Measurements from ENCODE around the gene ONECUT2.

The ONECUT2 gene

DNA sequence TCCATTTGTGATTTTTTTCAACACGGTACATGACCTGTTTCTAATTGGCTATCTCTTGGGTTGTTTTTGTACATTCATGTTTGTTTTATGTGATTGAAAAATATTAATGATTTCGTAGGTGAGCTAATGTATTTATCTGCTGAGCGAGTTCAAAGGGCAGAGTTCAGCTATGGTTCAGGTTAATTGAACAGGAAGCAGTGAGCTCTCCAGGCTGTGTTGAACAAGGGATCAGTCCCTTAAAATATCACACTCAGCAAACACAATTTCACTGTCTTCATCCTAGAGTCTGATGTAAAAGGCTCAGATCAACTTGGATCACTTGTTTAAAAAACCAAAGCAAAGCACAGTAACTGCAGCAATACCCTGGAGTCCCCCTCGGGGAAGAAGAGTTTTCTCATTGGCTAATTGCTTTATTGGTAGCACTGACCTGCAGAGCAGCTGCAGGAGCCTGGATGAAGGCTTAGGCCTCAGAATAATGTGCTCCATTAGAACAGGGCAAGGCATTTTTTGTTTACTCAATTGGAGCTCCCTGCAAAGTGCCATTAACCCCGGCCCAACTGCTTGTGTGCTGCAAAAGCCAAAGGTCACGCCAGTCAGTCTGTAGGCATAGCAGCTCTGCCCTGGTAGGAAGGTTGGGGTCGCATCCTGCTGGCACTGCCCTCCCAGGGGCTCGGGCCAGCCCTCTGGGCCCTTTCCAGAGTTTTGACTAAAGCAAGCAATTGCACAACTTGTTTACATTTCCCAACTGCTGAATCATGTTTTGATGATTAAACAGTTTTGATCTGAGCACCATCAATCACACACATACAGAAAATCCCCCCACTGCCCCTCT lies 10.5 kb downstream of the ONECUT2 start:
- Histone ChIP-seq H3K27me3 (replicated peaks in 2 of 5; ENCODE audit: control insufficient read depth in 4 of 5, insufficient read depth in 5 of 5, low read length in 4 of 5) (peaks cover 29 to 64% (median 37%) of the 10 kb centered on the region in 5 experiments), H3K27ac (ENCODE audit: insufficient read depth in 1 of 2, low read depth in 1 of 2, low read length in 2 of 2, poor library complexity in 1 of 2, severe bottlenecking in 2 of 2) (no peak overlapping the region), H3K4me3 (ENCODE audit: control insufficient read depth in 1 of 7, extremely low read depth in 1 of 7, insufficient read depth in 4 of 7, low read depth in 2 of 7, low read length in 6 of 7) (no peak overlapping the region), H3K4me1 (ENCODE audit: control extremely low read depth in 1 of 4, control insufficient read depth in 4 of 4, insufficient read depth in 4 of 4, low read length in 3 of 4) (peaks cover 0 to 11% (median 10%) of the 10 kb centered on the region in 4 experiments), H3K9me3 (ENCODE audit: control extremely low read depth in 1 of 5, control insufficient read depth in 4 of 5, insufficient read depth in 2 of 5, low read depth in 1 of 5, low read length in 4 of 5) (peaks cover 0 to 2% (median 0%) of the 10 kb centered on the region in 5 experiments), H3K36me3 (ENCODE audit: control insufficient read depth in 4 of 4, insufficient read depth in 4 of 4, low read length in 3 of 4) (no peaks in the 10 kb centered on the region)
- POLR2A ChIA-PET, result no interaction called here
- no peak for DNase-seq
- CTCF ChIA-PET, result interaction anchor here (0.9 to 1.3 kb wide), 4 partner anchors 14 to 730 kb away, joined by 3 to 4 read pairs (median 3); no protein-coding TSS in a partner anchor
- 60% methylated on average over 5 of the region's 8 CpGs for WGBS (ENCODE audit: insufficient coverage)

DNA sequence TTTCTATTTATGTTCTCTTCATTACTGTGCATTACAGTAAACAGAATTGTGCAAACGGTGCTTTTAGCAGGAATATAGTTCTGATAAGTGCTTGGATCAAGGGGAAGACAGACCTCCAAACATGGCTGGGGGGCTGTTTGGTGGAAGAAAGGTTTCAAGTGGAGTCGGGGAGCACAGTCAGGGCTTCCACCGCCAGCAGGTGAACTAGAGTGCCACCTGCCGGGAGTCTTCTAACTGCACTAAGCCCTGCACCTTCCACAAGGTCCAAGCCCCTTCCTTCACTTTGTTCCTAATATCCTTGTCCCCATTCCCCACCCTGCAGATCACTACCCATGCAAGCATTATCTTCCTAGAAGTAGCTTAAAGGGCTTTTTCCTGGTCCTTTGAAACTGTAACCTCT lies 11.1 kb downstream of the ONECUT2 start:
- Histone ChIP-seq H3K9me3 (ENCODE audit: control extremely low read depth in 1 of 5, control insufficient read depth in 4 of 5, insufficient read depth in 2 of 5, low read depth in 1 of 5, low read length in 4 of 5) (peaks cover 0 to 2% (median 0%) of the 10 kb centered on the region in 5 experiments), H3K36me3 (ENCODE audit: control insufficient read depth in 4 of 4, insufficient read depth in 4 of 4, low read length in 3 of 4) (no peaks in the 10 kb centered on the region), H3K27me3 (replicated peaks in 2 of 5; ENCODE audit: control insufficient read depth in 4 of 5, insufficient read depth in 5 of 5, low read length in 4 of 5) (peaks cover 26 to 61% (median 34%) of the 10 kb centered on the region in 5 experiments), H3K4me1 (ENCODE audit: control extremely low read depth in 1 of 4, control insufficient read depth in 4 of 4, insufficient read depth in 4 of 4, low read length in 3 of 4) (peaks cover 0 to 4% (median 4%) of the 10 kb centered on the region in 4 experiments), H3K4me3 (ENCODE audit: control insufficient read depth in 1 of 7, extremely low read depth in 1 of 7, insufficient read depth in 4 of 7, low read depth in 2 of 7, low read length in 6 of 7) (no peak overlapping the region), H3K27ac (ENCODE audit: insufficient read depth in 1 of 2, low read depth in 1 of 2, low read length in 2 of 2, poor library complexity in 1 of 2, severe bottlenecking in 2 of 2) (no peak overlapping the region)
- WGBS (ENCODE audit: insufficient coverage), result 4% methylated on average over 3 of the region's 4 CpGs
- ChIA-PET CTCF (interaction anchor here (0.9 to 1.3 kb wide), 4 partner anchors 15 to 730 kb away, joined by 3 to 4 read pairs (median 3); no protein-coding TSS in a partner anchor), POLR2A (no interaction called here)
- DNase-seq, result peak in 2 of 3 donors; percentile 40 to 55

- DNase-seq, result peak; percentile 43 to 70 (median 64)
- 5% methylated on average over 14 of the region's 14 CpGs for WGBS (ENCODE audit: insufficient coverage)
- peaks cover 21 to 57% (median 27%) of the 10 kb centered on the region in 5 experiments for H3K27me3 ChIP-seq (replicated peaks in 2 of 5; ENCODE audit: control insufficient read depth in 4 of 5, insufficient read depth in 5 of 5, low read length in 4 of 5)
- H3K36me3 ChIP-seq (ENCODE audit: control insufficient read depth in 4 of 4, insufficient read depth in 4 of 4, low read length in 3 of 4), result no peaks in the 10 kb centered on the region
- peaks cover 0 to under 1% (median 0%) of the 10 kb centered on the region in 5 experiments for H3K9me3 ChIP-seq (ENCODE audit: control extremely low read depth in 1 of 5, control insufficient read depth in 4 of 5, insufficient read depth in 2 of 5, low read depth in 1 of 5, low read length in 4 of 5)
- H3K27ac ChIP-seq (ENCODE audit: insufficient read depth in 1 of 2, low read depth in 1 of 2, low read length in 2 of 2, poor library complexity in 1 of 2, severe bottlenecking in 2 of 2), result no peak overlapping the region
- ChIA-PET CTCF (interaction anchor here (1.1 kb wide), 2 partner anchors 9 to 699 kb away, joined by 3 to 4 read pairs; no protein-coding TSS in a partner anchor), POLR2A (no interaction called here)
- H3K4me3 ChIP-seq (ENCODE audit: control insufficient read depth in 1 of 7, extremely low read depth in 1 of 7, insufficient read depth in 4 of 7, low read depth in 2 of 7, low read length in 6 of 7), result no peak overlapping the region
- no peaks in the 10 kb centered on the region for H3K4me1 ChIP-seq (ENCODE audit: control extremely low read depth in 1 of 4, control insufficient read depth in 4 of 4, insufficient read depth in 4 of 4, low read length in 3 of 4)
Measured at GRCh38 chr18:57447154-57447621, 12.0 kb downstream of the ONECUT2 start.

DNA sequence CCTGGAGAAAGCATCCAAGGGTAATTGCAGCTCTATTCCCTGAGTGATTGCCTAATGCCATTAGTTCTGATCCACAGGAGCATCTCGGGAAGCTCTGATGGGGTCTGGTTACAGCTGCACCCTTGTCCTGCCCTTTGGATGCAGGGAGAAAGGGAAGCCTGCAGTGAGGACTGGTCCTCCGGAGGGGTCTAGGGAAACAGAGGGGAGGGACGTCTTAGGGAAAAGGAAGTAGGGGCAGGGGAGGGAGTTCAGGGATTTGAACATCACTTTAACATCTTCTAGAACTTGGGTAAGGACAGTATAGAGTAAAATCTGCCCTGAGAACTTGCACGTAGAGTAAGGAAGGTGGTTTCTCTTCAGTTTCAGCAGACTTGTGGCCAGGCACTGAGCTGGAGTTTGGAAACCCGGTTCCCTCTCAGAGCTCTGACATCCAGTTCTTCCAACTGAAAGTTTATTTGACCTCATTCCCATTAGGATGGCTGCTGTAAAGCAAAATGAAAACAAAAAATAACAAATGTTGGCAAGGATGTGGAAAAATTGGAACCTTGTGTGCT lies 20.5 kb downstream of the ONECUT2 start:
- H3K4me1 ChIP-seq (ENCODE audit: control extremely low read depth in 1 of 4, control insufficient read depth in 4 of 4, insufficient read depth in 4 of 4, low read length in 3 of 4), result no peaks in the 10 kb centered on the region
- 84% methylated on average over 2 of the region's 5 CpGs for whole genome bisulfite sequencing (ENCODE audit: insufficient coverage)
- H3K36me3 ChIP-seq (ENCODE audit: control insufficient read depth in 4 of 4, insufficient read depth in 4 of 4, low read length in 3 of 4), result no peaks in the 10 kb centered on the region
- H3K4me3 ChIP-seq (ENCODE audit: control insufficient read depth in 1 of 7, extremely low read depth in 1 of 7, insufficient read depth in 4 of 7, low read depth in 2 of 7, low read length in 6 of 7), result no peak overlapping the region
- H3K9me3 ChIP-seq (ENCODE audit: control extremely low read depth in 1 of 5, control insufficient read depth in 4 of 5, insufficient read depth in 2 of 5, low read depth in 1 of 5, low read length in 4 of 5), result no peaks in the 10 kb centered on the region
- ChIA-PET POLR2A (no interaction called here), CTCF (no interaction called here)
- no peak overlapping the region for H3K27ac ChIP-seq (ENCODE audit: insufficient read depth in 1 of 2, low read depth in 1 of 2, low read length in 2 of 2, poor library complexity in 1 of 2, severe bottlenecking in 2 of 2)
- peaks cover 3 to 21% (median 5%) of the 10 kb centered on the region in 5 experiments for H3K27me3 ChIP-seq (replicated peaks in 2 of 5; ENCODE audit: control insufficient read depth in 4 of 5, insufficient read depth in 5 of 5, low read length in 4 of 5)
- DNase-seq, result no peak

DNA sequence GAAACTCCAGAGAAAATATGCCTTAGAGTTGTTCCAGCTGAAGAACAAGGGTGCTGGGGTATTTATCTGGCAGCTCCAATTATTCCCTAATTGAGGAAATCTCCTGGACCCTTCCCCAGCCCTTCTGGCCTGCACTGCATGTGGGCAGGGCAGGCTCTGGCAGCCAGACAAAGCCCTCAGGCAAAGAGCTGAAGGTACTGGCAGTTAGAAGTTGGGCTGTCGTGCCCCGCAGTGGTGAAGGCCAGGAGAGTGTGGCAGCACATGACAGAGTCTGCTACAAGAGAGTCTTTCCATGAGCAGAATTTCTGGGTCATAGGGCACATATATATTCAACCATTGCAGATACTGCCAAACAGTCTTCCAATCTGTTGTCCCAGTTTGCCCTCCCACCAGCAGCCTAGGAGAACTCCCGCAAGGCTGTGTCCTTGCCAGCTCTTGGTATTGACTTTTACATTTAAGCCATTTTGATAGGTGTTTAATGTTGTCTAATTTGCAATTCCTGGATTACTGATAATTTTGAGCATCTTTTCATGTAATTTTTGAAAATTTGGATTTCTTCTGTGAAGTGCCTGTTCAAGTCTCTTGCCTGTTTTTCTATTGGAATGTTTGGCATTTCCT lies 26.6 kb downstream of the ONECUT2 start:
- Histone ChIP-seq H3K9me3 (ENCODE audit: control extremely low read depth in 1 of 5, control insufficient read depth in 4 of 5, insufficient read depth in 2 of 5, low read depth in 1 of 5, low read length in 4 of 5) (no peaks in the 10 kb centered on the region), H3K27ac (ENCODE audit: insufficient read depth in 1 of 2, low read depth in 1 of 2, low read length in 2 of 2, poor library complexity in 1 of 2, severe bottlenecking in 2 of 2) (no peak overlapping the region), H3K27me3 (replicated peaks in 2 of 5; ENCODE audit: control insufficient read depth in 4 of 5, insufficient read depth in 5 of 5, low read length in 4 of 5) (peaks cover 0 to 5% (median 2%) of the 10 kb centered on the region in 5 experiments), H3K4me3 (ENCODE audit: control insufficient read depth in 1 of 7, extremely low read depth in 1 of 7, insufficient read depth in 4 of 7, low read depth in 2 of 7, low read length in 6 of 7) (no peak overlapping the region), H3K4me1 (ENCODE audit: control extremely low read depth in 1 of 4, control insufficient read depth in 4 of 4, insufficient read depth in 4 of 4, low read length in 3 of 4) (no peaks in the 10 kb centered on the region), H3K36me3 (ENCODE audit: control insufficient read depth in 4 of 4, insufficient read depth in 4 of 4, low read length in 3 of 4) (no peaks in the 10 kb centered on the region)
- WGBS (ENCODE audit: insufficient coverage), result 95% methylated on average over 3 of the region's 3 CpGs
- ChIA-PET POLR2A (no interaction called here), CTCF (no interaction called here)
- DNase-seq, result no peak

GRCh38 chr18:57466307-57466706 lies 31.1 kb downstream of the ONECUT2 start:
- ChIA-PET POLR2A (no interaction called here), CTCF (no interaction called here)
- Histone ChIP-seq H3K27ac (ENCODE audit: insufficient read depth in 1 of 2, low read depth in 1 of 2, low read length in 2 of 2, poor library complexity in 1 of 2, severe bottlenecking in 2 of 2) (no peak overlapping the region), H3K9me3 (ENCODE audit: control extremely low read depth in 1 of 5, control insufficient read depth in 4 of 5, insufficient read depth in 2 of 5, low read depth in 1 of 5, low read length in 4 of 5) (no peaks in the 10 kb centered on the region), H3K36me3 (ENCODE audit: control insufficient read depth in 4 of 4, insufficient read depth in 4 of 4, low read length in 3 of 4) (no peaks in the 10 kb centered on the region), H3K27me3 (replicated peaks in 2 of 5; ENCODE audit: control insufficient read depth in 4 of 5, insufficient read depth in 5 of 5, low read length in 4 of 5) (peaks cover 0 to 6% (median 2%) of the 10 kb centered on the region in 5 experiments), H3K4me3 (ENCODE audit: control insufficient read depth in 1 of 7, extremely low read depth in 1 of 7, insufficient read depth in 4 of 7, low read depth in 2 of 7, low read length in 6 of 7) (no peak overlapping the region), H3K4me1 (ENCODE audit: control extremely low read depth in 1 of 4, control insufficient read depth in 4 of 4, insufficient read depth in 4 of 4, low read length in 3 of 4) (no peaks in the 10 kb centered on the region)
- DNase-seq, result no peak
- WGBS (ENCODE audit: insufficient coverage), result 77% methylated on average over 2 of the region's 2 CpGs
